GM19239 (cell line): ENCODE data around the gene TPCN1.

Experiments
- DNase-seq: peaks from one replicate; pipeline ENCODE4 v3.0.0; 2011; ENCODE audit warnings: low spot score; ENCODE audit not compliant: insufficient read length
- FAIRE-seq: peaks from 2 replicates; lab custom pipeline; 2011; peaks lifted over from hg19 to GRCh38; lab: Jason Lieb, UNC

Gene TPCN1

GRCh38 chr12:113221997-113222729 is 899 bp downstream of the TPCN1 start:
- FAIRE-seq (peak; percentile 37), DNase-seq (no peak)

- peak; percentile 59 for FAIRE-seq
- DNase-seq = no peak
These were observed 1.7 kb downstream of the TPCN1 start for GRCh38 chr12:113222730-113223531.

- no peak for DNase-seq
- no peak for FAIRE-seq
These were observed 3.7 kb downstream of the TPCN1 start for GRCh38 chr12:113224955-113225354.

GRCh38 chr12:113226696-113227568 is 5.7 kb downstream of the TPCN1 start:
- no peak for FAIRE-seq
- no peak for DNase-seq

GRCh38 chr12:113227686-113228391 is 6.6 kb downstream of the TPCN1 start:
- FAIRE-seq (no peak), DNase-seq (no peak)

- FAIRE-seq (no peak), DNase-seq (no peak)
These were observed 7.2 kb downstream of the TPCN1 start for GRCh38 chr12:113228394-113229028.

GRCh38 chr12:113230315-113231234 is 9.3 kb downstream of the TPCN1 start:
- DNase-seq (no peak), FAIRE-seq (peak; percentile 60)

- no peak for FAIRE-seq
- no peak for DNase-seq
These were observed 10.2 kb downstream of the TPCN1 start for GRCh38 chr12:113231235-113232088.

GRCh38 chr12:113232089-113232839 is 11.0 kb downstream of the TPCN1 start:
- DNase-seq = no peak
- FAIRE-seq = no peak

GRCh38 chr12:113232840-113233585 is 11.7 kb downstream of the TPCN1 start:
- FAIRE-seq (peak; percentile 92), DNase-seq (no peak)

GRCh38 chr12:113233967-113234366 is 12.7 kb downstream of the TPCN1 start:
- FAIRE-seq = no peak
- DNase-seq = no peak

- FAIRE-seq (no peak), DNase-seq (no peak)
These were observed 13.2 kb downstream of the TPCN1 start for GRCh38 chr12:113234483-113234882.

GRCh38 chr12:113235976-113236375 is 14.7 kb downstream of the TPCN1 start:
- no peak for DNase-seq
- FAIRE-seq = no peak

GRCh38 chr12:113236539-113237399 is 15.5 kb downstream of the TPCN1 start:
- DNase-seq (no peak), FAIRE-seq (no peak)

- no peak for FAIRE-seq
- DNase-seq = no peak
These were observed 16.5 kb downstream of the TPCN1 start for GRCh38 chr12:113237748-113238147.
